ENCODE data around the gene DMRTC1B.
"Not testable (repeated sequence)": the region's sequence is repeated elsewhere in the genome, so short reads cannot be mapped to it uniquely, and the experiment has no call there.

DMRTC1B gene

DNA sequence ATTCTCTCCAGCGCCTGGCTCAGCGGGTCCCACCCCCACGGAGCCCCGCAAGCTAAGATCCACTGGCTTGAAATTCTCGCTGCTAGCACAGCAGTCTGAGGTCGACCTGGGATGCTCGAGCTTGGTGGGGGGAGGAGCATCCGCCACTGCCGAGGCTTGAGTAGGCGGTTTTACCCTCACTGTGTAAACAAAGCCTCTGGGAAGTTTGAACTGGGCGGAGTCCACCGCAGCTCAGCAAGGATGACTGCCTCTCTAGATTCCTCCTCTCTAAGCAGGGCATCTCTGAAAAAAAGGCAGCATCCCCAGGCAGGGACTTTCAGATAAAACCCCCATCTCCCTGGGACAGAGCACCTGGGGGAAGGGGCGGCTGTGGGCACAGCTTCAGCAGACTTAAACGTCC is 113.0 kb downstream of the DMRTC1B start:
- DNase-seq (ENCODE audit: low read depth in 1 of 2, low spot score in 1 of 2); in situ Hi-C loops (cut with HindIII; ENCODE audit: low pct_unique_long_range_greater_than_20kb, low sequenced_read_pairs): not testable (repeated sequence)
